Ishikawa (cell line): ENCODE data around the gene CACNA1G.

ENCODE experiments used
- CEBPB ChIP-seq: IDR thresholded peaks from 2 replicates; pipeline ENCODE4 v1.6.1; 2012
- EP300 ChIP-seq: IDR thresholded peaks from 2 replicates; pipeline ENCODE4 v1.6.1; 2012; ENCODE audit warnings: borderline replicate concordance
- RAD21 ChIP-seq: IDR thresholded peaks from 2 replicates; pipeline ENCODE4 v1.6.1; 2012; ENCODE audit warnings: low read depth
- TAF1 ChIP-seq: IDR thresholded peaks from 2 replicates; pipeline ENCODE4 v1.6.1; 2012; ENCODE audit warnings: low read depth, mild to moderate bottlenecking
- TCF12 ChIP-seq: IDR thresholded peaks from 2 replicates; pipeline ENCODE4 v1.6.1; 2012; ENCODE audit warnings: low read depth
- YY1 ChIP-seq: IDR thresholded peaks from 2 replicates; pipeline ENCODE4 v1.6.1; 2012; ENCODE audit warnings: low read depth
- TF ChIP-seq, protein P1 (sequence below): IDR thresholded peaks from 2 replicates; pipeline ENCODE4 v1.6.1; 2012; ENCODE audit warnings: low read depth, mild to moderate bottlenecking

- no peak for TF ChIP-seq RAD21
- TF ChIP-seq YY1, result no peak
- TF ChIP-seq, protein P1, sequence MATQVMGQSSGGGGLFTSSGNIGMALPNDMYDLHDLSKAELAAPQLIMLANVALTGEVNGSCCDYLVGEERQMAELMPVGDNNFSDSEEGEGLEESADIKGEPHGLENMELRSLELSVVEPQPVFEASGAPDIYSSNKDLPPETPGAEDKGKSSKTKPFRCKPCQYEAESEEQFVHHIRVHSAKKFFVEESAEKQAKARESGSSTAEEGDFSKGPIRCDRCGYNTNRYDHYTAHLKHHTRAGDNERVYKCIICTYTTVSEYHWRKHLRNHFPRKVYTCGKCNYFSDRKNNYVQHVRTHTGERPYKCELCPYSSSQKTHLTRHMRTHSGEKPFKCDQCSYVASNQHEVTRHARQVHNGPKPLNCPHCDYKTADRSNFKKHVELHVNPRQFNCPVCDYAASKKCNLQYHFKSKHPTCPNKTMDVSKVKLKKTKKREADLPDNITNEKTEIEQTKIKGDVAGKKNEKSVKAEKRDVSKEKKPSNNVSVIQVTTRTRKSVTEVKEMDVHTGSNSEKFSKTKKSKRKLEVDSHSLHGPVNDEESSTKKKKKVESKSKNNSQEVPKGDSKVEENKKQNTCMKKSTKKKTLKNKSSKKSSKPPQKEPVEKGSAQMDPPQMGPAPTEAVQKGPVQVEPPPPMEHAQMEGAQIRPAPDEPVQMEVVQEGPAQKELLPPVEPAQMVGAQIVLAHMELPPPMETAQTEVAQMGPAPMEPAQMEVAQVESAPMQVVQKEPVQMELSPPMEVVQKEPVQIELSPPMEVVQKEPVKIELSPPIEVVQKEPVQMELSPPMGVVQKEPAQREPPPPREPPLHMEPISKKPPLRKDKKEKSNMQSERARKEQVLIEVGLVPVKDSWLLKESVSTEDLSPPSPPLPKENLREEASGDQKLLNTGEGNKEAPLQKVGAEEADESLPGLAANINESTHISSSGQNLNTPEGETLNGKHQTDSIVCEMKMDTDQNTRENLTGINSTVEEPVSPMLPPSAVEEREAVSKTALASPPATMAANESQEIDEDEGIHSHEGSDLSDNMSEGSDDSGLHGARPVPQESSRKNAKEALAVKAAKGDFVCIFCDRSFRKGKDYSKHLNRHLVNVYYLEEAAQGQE, result no peak
- no peak for TF ChIP-seq CEBPB
- no peak for TF ChIP-seq EP300
- TF ChIP-seq TCF12, result no peak
- TF ChIP-seq TAF1, result no peak
Measured at GRCh38 chr17:50534979-50535326, 25.6 kb upstream of the CACNA1G start.
